ENCODE data around the gene GABARAPL1.
A peak's percentile ranks its signal among the peaks of the same experiment; 100 is the strongest.

Gene GABARAPL1

GRCh38 chr12:10241290-10241689 lies 28.6 kb downstream of the GABARAPL1 start:
- H3K4me3 ChIP-seq (ENCODE audit: low read depth, low read length): no peak overlapping the region
- no peak for DNase-seq (ENCODE audit: low read depth)
- TF ChIP-seq MYC (IDR thresholded peaks at IDR 0.05; ENCODE audit: low read depth, low read length) (no peak), POLR2A (IDR thresholded peaks at IDR 0.05; ENCODE audit: extremely low read depth, insufficient read length) (no peak), MAX (IDR thresholded peaks at IDR 0.05; ENCODE audit: low read depth, low read length) (no peak)
- TF ChIP-seq, protein P1, sequence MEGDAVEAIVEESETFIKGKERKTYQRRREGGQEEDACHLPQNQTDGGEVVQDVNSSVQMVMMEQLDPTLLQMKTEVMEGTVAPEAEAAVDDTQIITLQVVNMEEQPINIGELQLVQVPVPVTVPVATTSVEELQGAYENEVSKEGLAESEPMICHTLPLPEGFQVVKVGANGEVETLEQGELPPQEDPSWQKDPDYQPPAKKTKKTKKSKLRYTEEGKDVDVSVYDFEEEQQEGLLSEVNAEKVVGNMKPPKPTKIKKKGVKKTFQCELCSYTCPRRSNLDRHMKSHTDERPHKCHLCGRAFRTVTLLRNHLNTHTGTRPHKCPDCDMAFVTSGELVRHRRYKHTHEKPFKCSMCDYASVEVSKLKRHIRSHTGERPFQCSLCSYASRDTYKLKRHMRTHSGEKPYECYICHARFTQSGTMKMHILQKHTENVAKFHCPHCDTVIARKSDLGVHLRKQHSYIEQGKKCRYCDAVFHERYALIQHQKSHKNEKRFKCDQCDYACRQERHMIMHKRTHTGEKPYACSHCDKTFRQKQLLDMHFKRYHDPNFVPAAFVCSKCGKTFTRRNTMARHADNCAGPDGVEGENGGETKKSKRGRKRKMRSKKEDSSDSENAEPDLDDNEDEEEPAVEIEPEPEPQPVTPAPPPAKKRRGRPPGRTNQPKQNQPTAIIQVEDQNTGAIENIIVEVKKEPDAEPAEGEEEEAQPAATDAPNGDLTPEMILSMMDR (IDR thresholded peaks at IDR 0.05; ENCODE audit: low read depth, low read length): no peak

DNA sequence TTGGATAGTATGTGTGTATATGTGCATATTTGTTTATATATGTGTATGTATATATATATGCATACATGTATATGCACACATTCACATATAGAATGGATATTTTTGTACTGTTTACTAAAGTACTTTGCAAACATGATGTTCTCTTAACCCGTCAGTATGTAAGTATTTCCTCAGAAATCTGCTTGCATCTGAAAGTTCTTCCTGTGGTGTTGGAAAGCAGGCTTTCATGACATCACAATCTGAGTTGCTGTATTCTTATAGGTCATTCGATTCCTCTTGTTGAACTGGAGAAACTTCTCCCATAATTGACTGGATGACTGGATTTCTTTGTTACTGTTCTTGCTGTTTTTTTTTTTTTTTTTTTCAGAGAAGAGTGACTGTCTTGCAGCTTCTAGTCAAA lies 29.1 kb downstream of the GABARAPL1 start:
- peak; percentile 14 for DNase-seq (ENCODE audit: low read depth)
- TF ChIP-seq POLR2A (IDR thresholded peaks at IDR 0.05; ENCODE audit: extremely low read depth, insufficient read length): no peak
- no peak overlapping the region for H3K4me3 ChIP-seq (ENCODE audit: low read depth, low read length)

- DNase-seq (ENCODE audit: low read depth): peak; percentile 33
- TF ChIP-seq POLR2A (IDR thresholded peaks at IDR 0.05; ENCODE audit: extremely low read depth, insufficient read length): no peak
- no peak for TF ChIP-seq MAX (IDR thresholded peaks at IDR 0.05; ENCODE audit: low read depth, low read length)
- TF ChIP-seq, protein P1 (IDR thresholded peaks at IDR 0.05; ENCODE audit: low read depth, low read length): no peak
- TF ChIP-seq MYC (IDR thresholded peaks at IDR 0.05; ENCODE audit: low read depth, low read length): no peak
- H3K4me3 ChIP-seq (ENCODE audit: low read depth, low read length): no peak overlapping the region
These were observed 29.9 kb downstream of the GABARAPL1 start for GRCh38 chr12:10242539-10242938.

DNA sequence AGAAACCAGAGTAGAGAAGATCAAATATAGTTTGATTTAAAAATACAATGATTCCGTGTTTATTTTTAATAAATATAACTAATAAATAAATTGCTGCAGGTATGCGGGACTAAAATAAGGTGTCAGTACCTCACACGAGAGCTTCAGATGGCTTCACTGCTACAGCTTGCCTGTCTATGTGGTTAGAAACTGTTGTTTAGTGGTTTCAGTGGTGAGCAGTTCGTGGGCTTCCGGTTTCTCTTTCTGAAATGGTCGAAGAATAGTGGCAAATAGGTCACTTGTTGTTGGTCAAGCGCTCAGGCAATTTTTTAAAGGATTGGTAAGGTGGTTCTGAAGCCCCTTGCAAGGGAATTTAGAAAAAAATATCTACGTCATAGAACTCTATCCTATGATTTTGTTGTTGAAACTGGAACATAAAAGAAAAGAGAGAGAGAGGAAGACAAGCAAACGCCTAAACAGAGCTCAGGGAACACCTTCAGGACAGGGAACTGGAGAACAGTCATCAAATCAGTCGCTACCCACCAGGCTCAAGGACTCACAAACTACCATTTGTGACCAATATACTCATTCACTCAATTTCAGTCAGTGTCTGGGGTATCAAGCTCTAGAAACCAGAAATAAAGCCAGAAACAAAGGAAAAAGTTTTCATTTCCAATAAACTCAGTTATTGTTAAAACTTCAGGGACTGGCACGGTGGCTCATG lies 31.3 kb downstream of the GABARAPL1 start:
- H3K4me3 ChIP-seq (ENCODE audit: low read depth, low read length): peak overlapping the region; percentile 32
- TF ChIP-seq POLR2A (IDR thresholded peaks at IDR 0.05; ENCODE audit: extremely low read depth, insufficient read length): no peak
- TF ChIP-seq, protein P1 (IDR thresholded peaks at IDR 0.05; ENCODE audit: low read depth, low read length): no peak
- TF ChIP-seq MAX (IDR thresholded peaks at IDR 0.05; ENCODE audit: low read depth, low read length): no peak
- no peak for TF ChIP-seq MYC (IDR thresholded peaks at IDR 0.05; ENCODE audit: low read depth, low read length)
- peak; percentile 85 for DNase-seq (ENCODE audit: low read depth)

GRCh38 chr12:10247436-10248058 lies 34.9 kb downstream of the GABARAPL1 start:
- no peak for TF ChIP-seq MYC (IDR thresholded peaks at IDR 0.05; ENCODE audit: low read depth, low read length)
- no peak for TF ChIP-seq POLR2A (IDR thresholded peaks at IDR 0.05; ENCODE audit: extremely low read depth, insufficient read length)
- H3K4me3 ChIP-seq (ENCODE audit: low read depth, low read length): no peak overlapping the region
- peak; percentile 16 for DNase-seq (ENCODE audit: low read depth)

DNA sequence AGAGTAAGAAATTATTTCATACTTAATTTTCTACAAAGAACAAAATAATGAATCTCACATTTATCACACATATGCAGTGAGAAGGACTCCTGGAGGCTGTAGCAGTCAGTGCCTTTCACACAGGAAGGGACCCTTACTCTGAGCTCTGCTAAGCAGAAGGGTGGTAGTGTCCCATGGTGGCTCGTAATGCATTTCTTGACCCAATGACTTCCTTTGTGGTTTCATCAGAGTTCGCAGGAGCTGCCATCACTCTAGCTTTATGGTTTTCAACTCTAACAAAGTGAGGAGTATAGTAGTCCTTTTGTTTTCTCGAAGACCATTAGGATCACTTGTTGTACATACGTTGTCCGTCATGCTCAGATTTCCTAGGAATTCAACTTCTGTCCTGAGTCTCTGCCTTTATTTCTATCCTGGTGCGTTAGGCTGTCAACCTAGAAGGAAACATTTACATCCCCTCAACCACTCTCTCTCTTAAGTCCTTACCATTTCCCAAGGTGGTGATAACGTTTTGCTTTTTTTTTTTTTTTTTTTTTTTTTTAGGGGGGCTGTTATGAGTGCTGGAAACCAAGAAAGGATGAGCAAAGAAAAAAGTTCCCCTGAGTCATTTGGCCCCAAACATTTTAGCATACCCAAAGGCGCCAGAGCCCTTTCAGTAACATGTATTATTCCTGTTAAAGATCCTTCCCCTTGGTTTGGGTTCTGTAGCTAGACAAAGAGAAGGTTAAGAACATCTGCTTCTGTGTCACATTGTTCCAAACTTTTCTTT lies 37.2 kb downstream of the GABARAPL1 start:
- DNase-seq (ENCODE audit: low read depth): peak; percentile 74
- TF ChIP-seq, protein P1 (IDR thresholded peaks at IDR 0.05; ENCODE audit: low read depth, low read length): no peak
- no peak for TF ChIP-seq MAX (IDR thresholded peaks at IDR 0.05; ENCODE audit: low read depth, low read length)
- no peak for TF ChIP-seq POLR2A (IDR thresholded peaks at IDR 0.05; ENCODE audit: extremely low read depth, insufficient read length)
- TF ChIP-seq MYC (IDR thresholded peaks at IDR 0.05; ENCODE audit: low read depth, low read length): no peak
- no peak overlapping the region for H3K4me3 ChIP-seq (ENCODE audit: low read depth, low read length)

Data from NB4 (cell line).